ENCODE data around the gene JMJD7. TPM values are rescaled to one million over a fixed set of nuclear protein-coding genes. Genes with fewer than 3 reads are reported as not detected.

JMJD7 gene
- 10 to 100 TPM; 20.3 to 36.4 (median 28.7) TPM for total RNA-seq
- total RNA-seq (2013), result 18.9 TPM

- intact Hi-C loops (cut with micrococcal nuclease), result loop anchor here (1.0 to 5.0 kb wide), 2 partner anchors 54 to 74 kb away; partner anchors contain the start of gene MAPKBP1
- Histone ChIP-seq H3K27me3 (ENCODE audit: control insufficient read depth, insufficient read depth, low read length) (no peaks in the 10 kb centered on the region), H3K4me3 (ENCODE audit: low read length) (peak within 1 kb of the TSS; percentile 82), H3K27ac (ENCODE audit: low read length) (peak within 1 kb of the TSS; percentile 61), H3K4me1 (ENCODE audit: control insufficient read depth, insufficient read depth, low read length) (peaks cover 38% of the 10 kb centered on the region), H3K9me3 (ENCODE audit: control insufficient read depth, insufficient read depth, low read length) (no peaks in the 10 kb centered on the region), H3K36me3 (ENCODE audit: control insufficient read depth, insufficient read depth, low read length) (peaks cover 4% of the 10 kb centered on the region)
- under 1% methylated on average over 66 of the region's 66 CpGs for WGBS (ENCODE audit: insufficient coverage)
- DNase-seq (peak; percentile 91 to 96), ATAC-seq (peak; percentile 98 to 99 (median 99))
- Mint-ChIP-seq H3K9me3 (no peaks in the 10 kb centered on the region), H3K27ac (peak within 1 kb of the TSS; percentile 79 to 84), H3K27me3 (ENCODE audit: low read depth in 2 of 2) (no peaks in the 10 kb centered on the region), H3K4me1 (peaks cover 35% of the 10 kb centered on the region in 2 donors), H3K36me3 (no peaks in the 10 kb centered on the region), H3K4me3 (peak within 1 kb of the TSS; percentile 95)
- no peak for TF ChIP-seq CTCF (IDR thresholded peaks at IDR 0.05)
Observed at GRCh38 chr15:41827880-41828806, at the start of gene JMJD7. Gene JMJD7, plus strand, starts transcription at chr15:41828092. Its CDS starts 33 bp downstream, at chr15:41828125.

GRCh38 chr15:41778521-41778920 is 49.4 kb upstream of the JMJD7 start:
- Mint-ChIP-seq H3K27ac (peak overlapping the region; percentile 52 to 71), H3K36me3 (no peaks in the 10 kb centered on the region), H3K27me3 (ENCODE audit: low read depth in 2 of 2) (no peaks in the 10 kb centered on the region), H3K4me1 (peaks cover 78 to 89% of the 10 kb centered on the region in 2 donors), H3K9me3 (no peaks in the 10 kb centered on the region), H3K4me3 (no peak overlapping the region)
- H3K4me3 ChIP-seq (ENCODE audit: low read length), result no peak overlapping the region
- no peak overlapping the region for H3K27ac ChIP-seq (ENCODE audit: low read length)
- H3K36me3 ChIP-seq (ENCODE audit: control insufficient read depth, insufficient read depth, low read length), result no peaks in the 10 kb centered on the region
- ATAC-seq (no peak), DNase-seq (no peak)
- WGBS (ENCODE audit: insufficient coverage), result no CpG with 5 or more reads among the region's 1 CpG
- H3K4me1 ChIP-seq (ENCODE audit: control insufficient read depth, insufficient read depth, low read length), result peaks cover 25% of the 10 kb centered on the region
- H3K9me3 ChIP-seq (ENCODE audit: control insufficient read depth, insufficient read depth, low read length), result no peaks in the 10 kb centered on the region
- intact Hi-C loops (cut with micrococcal nuclease), result no loop called here
- TF ChIP-seq CTCF (IDR thresholded peaks at IDR 0.05), result no peak
- H3K27me3 ChIP-seq (ENCODE audit: control insufficient read depth, insufficient read depth, low read length), result no peaks in the 10 kb centered on the region

GRCh38 chr15:41779662-41780157 is 48.2 kb upstream of the JMJD7 start:
- H3K4me1 Mint-ChIP-seq, result peaks cover 66 to 77% of the 10 kb centered on the region in 2 donors
- WGBS (ENCODE audit: insufficient coverage), result 68% methylated on average over 4 of the region's 4 CpGs
- peak overlapping the region; percentile 52 to 58 for H3K27ac Mint-ChIP-seq
- DNase-seq (no peak), ATAC-seq (no peak)
- H3K27me3 Mint-ChIP-seq (ENCODE audit: low read depth in 2 of 2), result no peaks in the 10 kb centered on the region
- intact Hi-C loops (cut with micrococcal nuclease), result no loop called here
- no peak overlapping the region for H3K4me3 Mint-ChIP-seq
- no peaks in the 10 kb centered on the region for H3K9me3 Mint-ChIP-seq
- no peak for TF ChIP-seq CTCF (IDR thresholded peaks at IDR 0.05)
- H3K27ac ChIP-seq (ENCODE audit: low read length), result no peak overlapping the region
- no peaks in the 10 kb centered on the region for H3K36me3 ChIP-seq (ENCODE audit: control insufficient read depth, insufficient read depth, low read length)
- H3K27me3 ChIP-seq (ENCODE audit: control insufficient read depth, insufficient read depth, low read length), result no peaks in the 10 kb centered on the region
- H3K36me3 Mint-ChIP-seq, result no peaks in the 10 kb centered on the region
- peaks cover 23% of the 10 kb centered on the region for H3K4me1 ChIP-seq (ENCODE audit: control insufficient read depth, insufficient read depth, low read length)
- no peaks in the 10 kb centered on the region for H3K9me3 ChIP-seq (ENCODE audit: control insufficient read depth, insufficient read depth, low read length)
- H3K4me3 ChIP-seq (ENCODE audit: low read length), result no peak overlapping the region

Measured in natural killer cell (primary cell).